Right renal cortex interstitium (tissue), 3 donors: ENCODE results near the gene RTBDN. TPM values are rescaled to one million over a fixed set of nuclear protein-coding genes. Genes with fewer than 3 reads are reported as not detected.
"Not testable (repeated sequence)": the region's sequence is repeated elsewhere in the genome, so short reads cannot be mapped to it uniquely, and the experiment has no call there.

Experiments used
- DNase-seq, 3 donors: peaks; one replicate each; pipeline ENCODE4 v3.0.0-alpha.2; 2013; ENCODE audit warnings: low read depth in 3 of 3, low spot score in 2 of 3
- polyA plus RNA-seq, 3 donors: library from polyadenylated mRNA; unstranded; fragments of 120-200 nt; gene quantifications; one replicate each; pipeline ENCODE4 v1.2.1, GENCODE V29; 2013; ENCODE audit not compliant: insufficient read length in 3 of 3

The RTBDN gene
- polyA plus RNA-seq, 3 donors, result not detected

GRCh38 chr19:12858041-12858928, 23.9 kb upstream of the RTBDN start:
- DNase-seq, result no peak

GRCh38 chr19:12856653-12857052, 22.3 kb upstream of the RTBDN start:
- no peak for DNase-seq

GRCh38 chr19:12847159-12848139, 13.1 kb upstream of the RTBDN start:
- no peak for DNase-seq

- DNase-seq, result not testable (repeated sequence)
Measured at GRCh38 chr19:12846613-12847012, 12.2 kb upstream of the RTBDN start.

- no peak for DNase-seq
Measured at GRCh38 chr19:12843999-12844732, 9.8 kb upstream of the RTBDN start.

GRCh38 chr19:12843328-12843727, 8.9 kb upstream of the RTBDN start:
- DNase-seq, result no peak

GRCh38 chr19:12842511-12842910, 8.1 kb upstream of the RTBDN start:
- no peak for DNase-seq

- DNase-seq, result no peak
Measured at GRCh38 chr19:12841094-12841493, 6.7 kb upstream of the RTBDN start.

GRCh38 chr19:12840091-12841079, 6.0 kb upstream of the RTBDN start:
- no peak for DNase-seq

GRCh38 chr19:12838886-12839756, 4.7 kb upstream of the RTBDN start:
- no peak for DNase-seq

- DNase-seq, result no peak
Measured at GRCh38 chr19:12838182-12838885, 4.0 kb upstream of the RTBDN start, which contains the start of gene MAST1. Gene MAST1, plus strand, starts transcription at chr19:12838515. Its CDS starts 58 bp downstream, at chr19:12838573.

- DNase-seq, result no peak
Measured at GRCh38 chr19:12837225-12837624, 2.8 kb upstream of the RTBDN start.

- DNase-seq, result no peak
Measured at GRCh38 chr19:12836529-12836863, 2.1 kb upstream of the RTBDN start.

- DNase-seq, result no peak
Measured at GRCh38 chr19:12834976-12835757, 788 bp upstream of the RTBDN start.

- DNase-seq, result no peak
Measured at GRCh38 chr19:12833738-12834565, 427 bp downstream of the RTBDN start.

- no peak for DNase-seq
Measured at GRCh38 chr19:12833418-12833737, 1.0 kb downstream of the RTBDN start.
